Fibroblast of lung (primary cell): ENCODE measurements around the gene ADAMTSL1. TPM values are rescaled to one million over a fixed set of nuclear protein-coding genes. Genes with fewer than 3 reads are reported as not detected.

ENCODE experiments used
- DNase-seq, 2 donors: peaks; one replicate each; pipeline versions ENCODE4 v3.0.0 to v3.0.0-alpha.2; 2010; ENCODE audit warnings: low read depth in 2 of 2
- H2AFZ ChIP-seq: 2 replicates; pipeline ENCODE4 v1.5.1; 2012; ENCODE audit warnings: low read length, control low read depth, inconsistent platforms
- H3K27ac ChIP-seq: 2 replicates; pipeline ENCODE4 v1.5.1; 2011; ENCODE audit warnings: low read length, control low read depth; ENCODE audit not compliant: insufficient read depth
- H3K27me3 ChIP-seq: 2 replicates; pipeline ENCODE4 v1.5.1; 2011; ENCODE audit warnings: mild to moderate bottlenecking, low read length; ENCODE audit not compliant: control insufficient read depth, insufficient read depth
- H3K36me3 ChIP-seq: 2 replicates; pipeline ENCODE4 v1.5.1; 2011; ENCODE audit warnings: low read length; ENCODE audit not compliant: control insufficient read depth, insufficient read depth
- H3K4me1 ChIP-seq: 2 replicates; pipeline ENCODE4 v1.5.1; 2011; ENCODE audit warnings: low read length; ENCODE audit not compliant: control insufficient read depth, insufficient read depth; ENCODE audit errors: extremely low read depth
- H3K4me2 ChIP-seq: 2 replicates; pipeline ENCODE4 v1.5.1; 2011; ENCODE audit warnings: low read length, control low read depth; ENCODE audit not compliant: insufficient read depth; ENCODE audit errors: extremely low read depth
- H3K4me3 ChIP-seq, 4 experiments: fragments of 200-600 bp in 1 of 4; sonication (generic) in 1 of 4; replicated peaks in 1 of 4; 2 replicates each; pipeline ENCODE4 v1.5.1; 2011 to 2016; ENCODE audit warnings: low read length in 4 of 4, low read depth in 3 of 4, mild to moderate bottlenecking in 3 of 4, control low read depth in 2 of 4, inconsistent platforms in 1 of 4, mixed read lengths in 1 of 4; ENCODE audit not compliant: insufficient read depth in 1 of 4; ENCODE audit errors: control extremely low read depth in 1 of 4
- H3K79me2 ChIP-seq: 2 replicates; pipeline ENCODE4 v1.5.1; 2012; ENCODE audit warnings: mild to moderate bottlenecking, low read length, inconsistent platforms; ENCODE audit not compliant: control insufficient read depth, insufficient read depth
- H3K9ac ChIP-seq: 2 replicates; pipeline ENCODE4 v1.5.1; 2011; ENCODE audit warnings: mild to moderate bottlenecking, low read length, control low read depth; ENCODE audit not compliant: insufficient read depth
- H3K9me3 ChIP-seq: 2 replicates; pipeline ENCODE4 v1.5.1; 2012; ENCODE audit warnings: low read depth, low read length; ENCODE audit not compliant: control insufficient read depth, insufficient read depth
- H4K20me1 ChIP-seq: 2 replicates; pipeline ENCODE4 v1.5.1; 2011; ENCODE audit warnings: low read length; ENCODE audit not compliant: control insufficient read depth, insufficient read depth; ENCODE audit errors: extremely low read depth
- EZH2 ChIP-seq: IDR thresholded peaks from 2 replicates; pipeline ENCODE4 v1.5.1; 2012; ENCODE audit warnings: low read length, control low read depth, mild to moderate bottlenecking; ENCODE audit errors: missing control alignments
- polyA plus RNA-seq, 2 donors: library from polyadenylated mRNA; depleted of rRNA in 1 of 2; stranded (reverse) in 1 of 2; unstranded in 1 of 2; fragments of >200 nt; gene quantifications; 2 replicates each; pipeline ENCODE4 v1.2.1, GENCODE V29; 2011 to 2012; ENCODE audit warnings: missing spikeins in 1 of 2
- total RNA-seq: library from RNA; depleted of rRNA; stranded (reverse); fragments of >200 nt; gene quantifications from 2 replicates; pipeline ENCODE4 v1.2.1, GENCODE V29; 2014
- TF ChIP-seq, protein P1 (sequence below), 2 donors: IDR thresholded peaks in 1 of 2; conservative IDR thresholded peaks in 1 of 2; 1 replicate in 1 of 2; 2 replicates in 1 of 2; pipeline ENCODE4 v1.5.1; 2011 to 2012; ENCODE audit warnings: low read length in 2 of 2, control low read depth in 1 of 2, inconsistent platforms in 1 of 2, low read depth in 1 of 2, mild to moderate bottlenecking in 1 of 2

ADAMTSL1 gene
- total and polyA plus RNA-seq, 2 donors (not counting 1 experiment from before 2014, with no cell fraction given): 19.3 to 27.9 TPM

DNA sequence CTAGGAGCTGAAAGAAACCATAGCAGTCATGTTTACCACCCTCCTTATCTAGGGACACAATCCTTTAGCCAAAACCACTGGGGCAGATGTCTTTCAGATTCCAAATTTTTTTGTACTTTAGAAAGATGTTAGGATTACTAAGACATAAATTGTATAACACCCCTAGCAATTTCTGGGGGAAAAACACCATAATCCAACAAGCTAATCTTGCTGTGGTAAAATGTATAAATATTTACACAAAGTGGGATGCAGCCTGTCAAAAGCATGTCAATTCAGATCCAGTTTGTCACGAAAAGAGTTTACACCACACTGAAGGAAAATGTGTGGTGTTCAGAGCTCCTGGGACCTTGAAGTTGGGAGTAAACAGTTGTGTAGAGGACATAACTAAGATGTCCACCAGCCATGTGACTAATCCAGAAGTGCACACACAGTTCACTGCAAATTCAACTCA is 274.3 kb downstream of the ADAMTSL1 start:
- peak; percentile 24 to 81 for DNase-seq
- no peak overlapping the region for H3K27ac ChIP-seq

DNA sequence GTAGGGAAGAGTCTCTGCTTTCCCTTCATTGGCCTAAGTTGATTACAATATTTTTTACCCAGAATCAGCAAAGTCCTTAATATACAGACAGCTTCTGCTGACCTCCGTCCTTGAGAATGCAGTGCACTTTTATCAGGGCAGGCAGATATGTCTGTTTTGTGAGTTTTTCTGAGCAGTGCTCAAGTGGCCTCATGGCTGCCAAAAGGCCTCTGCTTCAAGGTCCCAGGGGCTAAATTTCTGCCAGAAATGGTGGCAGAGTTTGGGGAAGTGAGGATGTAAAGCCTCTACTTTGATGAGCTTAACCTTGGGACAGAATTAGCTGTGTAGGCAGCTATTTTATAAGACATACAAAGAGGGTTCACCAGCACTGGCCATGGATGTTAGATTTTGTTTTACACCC is 275.8 kb downstream of the ADAMTSL1 start:
- TF ChIP-seq, protein P1, sequence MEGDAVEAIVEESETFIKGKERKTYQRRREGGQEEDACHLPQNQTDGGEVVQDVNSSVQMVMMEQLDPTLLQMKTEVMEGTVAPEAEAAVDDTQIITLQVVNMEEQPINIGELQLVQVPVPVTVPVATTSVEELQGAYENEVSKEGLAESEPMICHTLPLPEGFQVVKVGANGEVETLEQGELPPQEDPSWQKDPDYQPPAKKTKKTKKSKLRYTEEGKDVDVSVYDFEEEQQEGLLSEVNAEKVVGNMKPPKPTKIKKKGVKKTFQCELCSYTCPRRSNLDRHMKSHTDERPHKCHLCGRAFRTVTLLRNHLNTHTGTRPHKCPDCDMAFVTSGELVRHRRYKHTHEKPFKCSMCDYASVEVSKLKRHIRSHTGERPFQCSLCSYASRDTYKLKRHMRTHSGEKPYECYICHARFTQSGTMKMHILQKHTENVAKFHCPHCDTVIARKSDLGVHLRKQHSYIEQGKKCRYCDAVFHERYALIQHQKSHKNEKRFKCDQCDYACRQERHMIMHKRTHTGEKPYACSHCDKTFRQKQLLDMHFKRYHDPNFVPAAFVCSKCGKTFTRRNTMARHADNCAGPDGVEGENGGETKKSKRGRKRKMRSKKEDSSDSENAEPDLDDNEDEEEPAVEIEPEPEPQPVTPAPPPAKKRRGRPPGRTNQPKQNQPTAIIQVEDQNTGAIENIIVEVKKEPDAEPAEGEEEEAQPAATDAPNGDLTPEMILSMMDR (conservative IDR thresholded peaks at IDR 0.05 in 1 of 2, IDR thresholded peaks at IDR 0.05 in 1 of 2; ENCODE audit: low read depth in 1 of 2, low read length in 2 of 2): no peak
- no peak overlapping the region for H2AFZ ChIP-seq

More for the DNA sequence above, 274.3 kb downstream of the ADAMTSL1 start:
- Histone ChIP-seq H3K36me3 (peaks cover 1% of the 10 kb centered on the region), H2AFZ (no peak overlapping the region), H3K4me1 (peaks cover 3% of the 10 kb centered on the region), H3K79me2 (no peaks in the 10 kb centered on the region), H3K4me2 (no peak overlapping the region), H3K4me3 (no peak overlapping the region), H4K20me1 (no peaks in the 10 kb centered on the region), H3K9ac (no peak overlapping the region), H3K9me3 (no peaks in the 10 kb centered on the region), H3K27me3 (no peaks in the 10 kb centered on the region)
- TF ChIP-seq EZH2: no peak
- TF ChIP-seq, protein P1 (conservative IDR thresholded peaks at IDR 0.05 in 1 of 2, IDR thresholded peaks at IDR 0.05 in 1 of 2; ENCODE audit: low read depth in 1 of 2, low read length in 2 of 2): no peak

DNA sequence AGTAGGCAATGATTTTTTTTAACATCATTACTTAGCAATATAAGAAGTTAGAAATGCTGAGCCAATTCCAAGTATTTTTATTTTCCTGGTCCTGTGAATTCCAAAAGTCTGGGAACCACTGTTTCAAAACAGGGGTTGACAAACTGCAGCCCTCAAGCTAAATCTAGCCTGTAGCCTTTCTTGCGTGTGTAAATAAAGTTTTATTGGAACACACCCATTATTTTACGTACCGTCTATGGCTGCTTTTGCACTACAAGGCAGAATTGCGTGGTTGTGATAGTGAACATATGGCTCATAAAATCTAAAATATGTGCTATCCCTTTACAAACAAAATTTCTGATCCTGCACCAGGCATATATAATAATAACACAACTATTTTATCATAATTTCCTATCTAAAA is 280.0 kb downstream of the ADAMTSL1 start:
- Histone ChIP-seq H3K79me2 (no peaks in the 10 kb centered on the region), H3K9me3 (no peaks in the 10 kb centered on the region), H3K27ac (no peak overlapping the region), H3K4me3 (no peak overlapping the region), H3K27me3 (no peaks in the 10 kb centered on the region), H3K9ac (no peak overlapping the region), H3K4me1 (peaks cover 3% of the 10 kb centered on the region), H2AFZ (no peak overlapping the region), H4K20me1 (no peaks in the 10 kb centered on the region), H3K36me3 (peaks cover 1% of the 10 kb centered on the region), H3K4me2 (no peak overlapping the region)
- no peak for TF ChIP-seq EZH2
- TF ChIP-seq, protein P1 (conservative IDR thresholded peaks at IDR 0.05 in 1 of 2, IDR thresholded peaks at IDR 0.05 in 1 of 2; ENCODE audit: low read depth in 1 of 2, low read length in 2 of 2): no peak
- peak in 1 of 2 donors; percentile 18 for DNase-seq

More for the DNA sequence above, 275.8 kb downstream of the ADAMTSL1 start:
- H3K4me3 ChIP-seq: no peak overlapping the region
- no peaks in the 10 kb centered on the region for H3K9me3 ChIP-seq
- H3K27me3 ChIP-seq: no peaks in the 10 kb centered on the region
- no peak for DNase-seq
- H3K9ac ChIP-seq: no peak overlapping the region
- no peaks in the 10 kb centered on the region for H4K20me1 ChIP-seq
- H3K4me2 ChIP-seq: no peak overlapping the region
- H3K79me2 ChIP-seq: no peaks in the 10 kb centered on the region
- H3K36me3 ChIP-seq: peaks cover 1% of the 10 kb centered on the region
- H3K27ac ChIP-seq: no peak overlapping the region
- peaks cover 3% of the 10 kb centered on the region for H3K4me1 ChIP-seq
